ENCODE results near the gene CCER1. TPM values are rescaled to one million over a fixed set of nuclear protein-coding genes. Genes with fewer than 3 reads are reported as not detected.
A peak's percentile ranks its signal among the peaks of the same experiment; 100 is the strongest.
"Not testable (repeated sequence)": the region's sequence is repeated elsewhere in the genome, so short reads cannot be mapped to it uniquely, and the experiment has no call there.

The CCER1 gene
- total RNA-seq = not detected

GRCh38 chr12:90954921-90955320, at the start of gene CCER1:
Gene CCER1, minus strand, starts transcription at chr12:90955176. Its CDS starts 434 bp downstream, at chr12:90954742.
- ATAC-seq (peak; percentile 25), DNase-seq (ENCODE audit: low spot score) (no peak)
- intact Hi-C loops (cut with DNase I) = no loop called here

GRCh38 chr12:91003737-91004136, 48.8 kb upstream of the CCER1 start:
- ATAC-seq = peak; percentile 68
- DNase-seq (ENCODE audit: low spot score) = no peak
- intact Hi-C loops (cut with DNase I) = no loop called here

- ATAC-seq (no peak), DNase-seq (ENCODE audit: low spot score) (no peak)
- intact Hi-C loops (cut with DNase I) = no loop called here
These were observed 46.3 kb upstream of the CCER1 start for GRCh38 chr12:91001306-91001705.

- DNase-seq (ENCODE audit: low spot score) = no peak
- intact Hi-C loops (cut with DNase I) = no loop called here
- no peak for ATAC-seq
These were observed 45.0 kb upstream of the CCER1 start for GRCh38 chr12:90999966-91000365.

- no peak for ATAC-seq
- intact Hi-C loops (cut with DNase I) = no loop called here
- DNase-seq (ENCODE audit: low spot score) = no peak
These were observed 44.6 kb upstream of the CCER1 start for GRCh38 chr12:90999527-90999926.

- ATAC-seq (peak; percentile 44), DNase-seq (ENCODE audit: low spot score) (no peak)
- intact Hi-C loops (cut with DNase I) = no loop called here
These were observed 40.0 kb upstream of the CCER1 start for GRCh38 chr12:90995010-90995409.

- DNase-seq (ENCODE audit: low spot score) = no peak
- intact Hi-C loops (cut with DNase I) = no loop called here
- ATAC-seq = no peak
These were observed 37.0 kb upstream of the CCER1 start for GRCh38 chr12:90991952-90992465.

- intact Hi-C loops (cut with DNase I) = no loop called here
- DNase-seq (ENCODE audit: low spot score) (no peak), ATAC-seq (no peak)
These were observed 35.6 kb upstream of the CCER1 start for GRCh38 chr12:90990611-90991010.

GRCh38 chr12:90989686-90990111, 34.7 kb upstream of the CCER1 start:
- intact Hi-C loops (cut with DNase I) = no loop called here
- ATAC-seq (peak; percentile 67), DNase-seq (ENCODE audit: low spot score) (no peak)

- DNase-seq (ENCODE audit: low spot score) (no peak), ATAC-seq (no peak)
- intact Hi-C loops (cut with DNase I) = no loop called here
These were observed 32.5 kb upstream of the CCER1 start for GRCh38 chr12:90987520-90987919.

GRCh38 chr12:90987101-90987500, 32.1 kb upstream of the CCER1 start:
- no peak for ATAC-seq
- intact Hi-C loops (cut with DNase I) = no loop called here
- DNase-seq (ENCODE audit: low spot score) = no peak

- DNase-seq (ENCODE audit: low spot score); intact Hi-C loops (cut with DNase I); ATAC-seq: not testable (repeated sequence)
These were observed 30.4 kb upstream of the CCER1 start for GRCh38 chr12:90985331-90985730.

GRCh38 chr12:90984114-90984513, 29.1 kb upstream of the CCER1 start:
- ATAC-seq (no peak), DNase-seq (ENCODE audit: low spot score) (no peak)
- intact Hi-C loops (cut with DNase I) = no loop called here

GRCh38 chr12:90982170-90982569, 27.2 kb upstream of the CCER1 start:
- intact Hi-C loops (cut with DNase I) = no loop called here
- DNase-seq (ENCODE audit: low spot score) = no peak
- no peak for ATAC-seq

GRCh38 chr12:90979951-90980350, 25.0 kb upstream of the CCER1 start:
- DNase-seq (ENCODE audit: low spot score) (no peak), ATAC-seq (peak; percentile 30)
- intact Hi-C loops (cut with DNase I) = loop anchor here (10.0 kb wide), 1 partner anchor 375 kb away; no protein-coding TSS in a partner anchor

- intact Hi-C loops (cut with DNase I) = loop anchor here (10.0 kb wide), 1 partner anchor 376 kb away; no protein-coding TSS in a partner anchor
- DNase-seq (ENCODE audit: low spot score) (no peak), ATAC-seq (peak; percentile 43)
These were observed 24.0 kb upstream of the CCER1 start for GRCh38 chr12:90979019-90979418.

GRCh38 chr12:90978117-90978770, 23.3 kb upstream of the CCER1 start:
- intact Hi-C loops (cut with DNase I) = loop anchor here (10.0 kb wide), 1 partner anchor 377 kb away; no protein-coding TSS in a partner anchor
- ATAC-seq (peak; percentile 92), DNase-seq (ENCODE audit: low spot score) (no peak)

GRCh38 chr12:90977224-90977623, 22.2 kb upstream of the CCER1 start:
- DNase-seq (ENCODE audit: low spot score) (no peak), ATAC-seq (peak; percentile 58)
- intact Hi-C loops (cut with DNase I) = loop anchor here (10.0 kb wide), 1 partner anchor 378 kb away; no protein-coding TSS in a partner anchor

- DNase-seq (ENCODE audit: low spot score) (no peak), ATAC-seq (no peak)
- intact Hi-C loops (cut with DNase I) = loop anchor here (10.0 kb wide), 1 partner anchor 381 kb away; no protein-coding TSS in a partner anchor
These were observed 19.3 kb upstream of the CCER1 start for GRCh38 chr12:90974286-90974685.

- intact Hi-C loops (cut with DNase I) = loop anchor here (10.0 kb wide), 1 partner anchor 383 kb away; no protein-coding TSS in a partner anchor
- ATAC-seq (no peak), DNase-seq (ENCODE audit: low spot score) (no peak)
These were observed 17.2 kb upstream of the CCER1 start for GRCh38 chr12:90972226-90972625.

Data from sciatic nerve (tissue), 2 donors.